ENCODE measurements around the gene PPIL1. TPM values are rescaled to one million over a fixed set of nuclear protein-coding genes. Genes with fewer than 3 reads are reported as not detected.

PPIL1 gene
- total RNA-seq, 1 experiment from 2014 or later: 64.2 TPM

DNA sequence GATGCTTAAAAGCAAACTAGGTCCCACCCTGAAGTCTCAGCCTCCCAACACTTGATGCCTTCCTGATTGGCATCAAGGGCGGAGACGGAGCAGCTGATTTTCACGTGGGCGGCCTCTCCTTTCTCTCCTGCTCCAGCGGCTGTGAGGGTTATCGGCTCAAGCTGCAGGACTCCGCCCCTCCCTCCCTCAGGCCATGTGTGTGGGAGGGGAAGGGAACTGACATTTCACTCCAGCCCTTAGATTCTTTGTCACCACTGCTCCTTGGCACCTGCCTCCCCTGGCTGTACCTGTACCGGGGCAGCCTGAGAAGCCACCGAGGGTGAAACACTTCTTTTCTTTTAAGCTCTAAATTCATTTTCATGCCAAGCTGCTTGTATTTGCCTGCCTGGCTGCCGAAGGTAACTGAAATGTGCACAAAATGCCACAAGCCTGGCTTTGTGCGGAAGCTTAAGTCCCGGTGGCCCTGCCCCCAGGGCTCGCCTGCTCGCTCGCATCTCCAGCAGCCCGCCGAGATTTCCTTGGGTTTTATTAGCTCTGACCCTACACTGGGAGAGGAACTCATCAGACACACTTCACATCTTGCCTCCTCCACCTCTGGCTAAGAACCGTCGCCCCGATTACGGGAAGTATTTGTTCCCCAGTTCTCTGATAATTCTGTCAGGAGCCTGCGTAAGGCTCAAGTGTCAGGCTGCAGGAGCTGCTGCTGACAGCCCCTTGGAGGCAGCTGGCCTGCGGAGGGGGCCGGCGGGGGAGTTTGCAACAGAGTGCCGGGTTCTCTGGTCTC is 25.8 kb downstream of the PPIL1 start:
- TF ChIP-seq, protein P1, sequence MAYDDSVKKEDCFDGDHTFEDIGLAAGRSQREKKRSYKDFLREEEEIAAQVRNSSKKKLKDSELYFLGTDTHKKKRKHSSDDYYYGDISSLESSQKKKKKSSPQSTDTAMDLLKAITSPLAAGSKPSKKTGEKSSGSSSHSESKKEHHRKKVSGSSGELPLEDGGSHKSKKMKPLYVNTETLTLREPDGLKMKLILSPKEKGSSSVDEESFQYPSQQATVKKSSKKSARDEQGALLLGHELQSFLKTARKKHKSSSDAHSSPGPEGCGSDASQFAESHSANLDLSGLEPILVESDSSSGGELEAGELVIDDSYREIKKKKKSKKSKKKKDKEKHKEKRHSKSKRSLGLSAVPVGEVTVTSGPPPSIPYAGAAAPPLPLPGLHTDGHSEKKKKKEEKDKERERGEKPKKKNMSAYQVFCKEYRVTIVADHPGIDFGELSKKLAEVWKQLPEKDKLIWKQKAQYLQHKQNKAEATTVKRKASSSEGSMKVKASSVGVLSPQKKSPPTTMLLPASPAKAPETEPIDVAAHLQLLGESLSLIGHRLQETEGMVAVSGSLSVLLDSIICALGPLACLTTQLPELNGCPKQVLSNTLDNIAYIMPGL (CRISPR knock-in tag; IDR thresholded peaks at IDR 0.05): 0 out of 2 replicates have a peak, but pooled peaks have one; percentile 7
- peak; percentile 44; the same call in 1 of the 2 replicates for TF ChIP-seq ETV6 (CRISPR knock-in tag; IDR thresholded peaks at IDR 0.05)
- TF ChIP-seq, protein P2, sequence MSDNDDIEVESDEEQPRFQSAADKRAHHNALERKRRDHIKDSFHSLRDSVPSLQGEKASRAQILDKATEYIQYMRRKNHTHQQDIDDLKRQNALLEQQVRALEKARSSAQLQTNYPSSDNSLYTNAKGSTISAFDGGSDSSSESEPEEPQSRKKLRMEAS (CRISPR knock-in tag; IDR thresholded peaks at IDR 0.05): peak; percentile 20; the same call in 1 of the 2 replicates
- TF ChIP-seq, protein P3, sequence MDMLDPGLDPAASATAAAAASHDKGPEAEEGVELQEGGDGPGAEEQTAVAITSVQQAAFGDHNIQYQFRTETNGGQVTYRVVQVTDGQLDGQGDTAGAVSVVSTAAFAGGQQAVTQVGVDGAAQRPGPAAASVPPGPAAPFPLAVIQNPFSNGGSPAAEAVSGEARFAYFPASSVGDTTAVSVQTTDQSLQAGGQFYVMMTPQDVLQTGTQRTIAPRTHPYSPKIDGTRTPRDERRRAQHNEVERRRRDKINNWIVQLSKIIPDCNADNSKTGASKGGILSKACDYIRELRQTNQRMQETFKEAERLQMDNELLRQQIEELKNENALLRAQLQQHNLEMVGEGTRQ (CRISPR knock-in tag; IDR thresholded peaks at IDR 0.05): no peak
- TF ChIP-seq FOXK1 (CRISPR knock-in tag; IDR thresholded peaks at IDR 0.05): peak; percentile 55; the same call in 1 of the 2 replicates
- TF ChIP-seq, protein P4, sequence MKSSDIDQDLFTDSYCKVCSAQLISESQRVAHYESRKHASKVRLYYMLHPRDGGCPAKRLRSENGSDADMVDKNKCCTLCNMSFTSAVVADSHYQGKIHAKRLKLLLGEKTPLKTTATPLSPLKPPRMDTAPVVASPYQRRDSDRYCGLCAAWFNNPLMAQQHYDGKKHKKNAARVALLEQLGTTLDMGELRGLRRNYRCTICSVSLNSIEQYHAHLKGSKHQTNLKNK (CRISPR knock-in tag; IDR thresholded peaks at IDR 0.05): no peak
- TF ChIP-seq, protein P5, sequence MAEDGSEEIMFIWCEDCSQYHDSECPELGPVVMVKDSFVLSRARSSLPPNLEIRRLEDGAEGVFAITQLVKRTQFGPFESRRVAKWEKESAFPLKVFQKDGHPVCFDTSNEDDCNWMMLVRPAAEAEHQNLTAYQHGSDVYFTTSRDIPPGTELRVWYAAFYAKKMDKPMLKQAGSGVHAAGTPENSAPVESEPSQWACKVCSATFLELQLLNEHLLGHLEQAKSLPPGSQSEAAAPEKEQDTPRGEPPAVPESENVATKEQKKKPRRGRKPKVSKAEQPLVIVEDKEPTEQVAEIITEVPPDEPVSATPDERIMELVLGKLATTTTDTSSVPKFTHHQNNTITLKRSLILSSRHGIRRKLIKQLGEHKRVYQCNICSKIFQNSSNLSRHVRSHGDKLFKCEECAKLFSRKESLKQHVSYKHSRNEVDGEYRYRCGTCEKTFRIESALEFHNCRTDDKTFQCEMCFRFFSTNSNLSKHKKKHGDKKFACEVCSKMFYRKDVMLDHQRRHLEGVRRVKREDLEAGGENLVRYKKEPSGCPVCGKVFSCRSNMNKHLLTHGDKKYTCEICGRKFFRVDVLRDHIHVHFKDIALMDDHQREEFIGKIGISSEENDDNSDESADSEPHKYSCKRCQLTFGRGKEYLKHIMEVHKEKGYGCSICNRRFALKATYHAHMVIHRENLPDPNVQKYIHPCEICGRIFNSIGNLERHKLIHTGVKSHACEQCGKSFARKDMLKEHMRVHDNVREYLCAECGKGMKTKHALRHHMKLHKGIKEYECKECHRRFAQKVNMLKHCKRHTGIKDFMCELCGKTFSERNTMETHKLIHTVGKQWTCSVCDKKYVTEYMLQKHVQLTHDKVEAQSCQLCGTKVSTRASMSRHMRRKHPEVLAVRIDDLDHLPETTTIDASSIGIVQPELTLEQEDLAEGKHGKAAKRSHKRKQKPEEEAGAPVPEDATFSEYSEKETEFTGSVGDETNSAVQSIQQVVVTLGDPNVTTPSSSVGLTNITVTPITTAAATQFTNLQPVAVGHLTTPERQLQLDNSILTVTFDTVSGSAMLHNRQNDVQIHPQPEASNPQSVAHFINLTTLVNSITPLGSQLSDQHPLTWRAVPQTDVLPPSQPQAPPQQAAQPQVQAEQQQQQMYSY (CRISPR knock-in tag; IDR thresholded peaks at IDR 0.05): peak; percentile 74
- peaks cover 5% of the 10 kb centered on the region for H3K36me3 Mint-ChIP-seq
- no peaks in the 10 kb centered on the region; the same call in none of the 2 replicates for H3K27me3 Mint-ChIP-seq (ENCODE audit: low read depth)
- ATAC-seq (peak; percentile 89), DNase-seq (ENCODE audit: low spot score) (peak; percentile 74)
- CTCF ChIA-PET: interaction anchor here (0.7 to 8.1 kb wide), 25 partner anchors 8 to 234 kb away, joined by 3 to 179 read pairs (median 4); partner anchors contain the start of genes C6orf89, CDKN1A and PPIL1
- H3K9me3 Mint-ChIP-seq: no peaks in the 10 kb centered on the region
- H3K4me3 Mint-ChIP-seq: peak overlapping the region; percentile 54
- peaks cover 38% of the 10 kb centered on the region for H3K4me1 Mint-ChIP-seq
- H3K27ac Mint-ChIP-seq: no peak overlapping the region
- POLR2A ChIA-PET: interaction anchor here (0.6 to 1.2 kb wide), 3 partner anchors 14 to 240 kb away, joined by 4 to 5 read pairs (median 4); no protein-coding TSS in a partner anchor

DNA sequence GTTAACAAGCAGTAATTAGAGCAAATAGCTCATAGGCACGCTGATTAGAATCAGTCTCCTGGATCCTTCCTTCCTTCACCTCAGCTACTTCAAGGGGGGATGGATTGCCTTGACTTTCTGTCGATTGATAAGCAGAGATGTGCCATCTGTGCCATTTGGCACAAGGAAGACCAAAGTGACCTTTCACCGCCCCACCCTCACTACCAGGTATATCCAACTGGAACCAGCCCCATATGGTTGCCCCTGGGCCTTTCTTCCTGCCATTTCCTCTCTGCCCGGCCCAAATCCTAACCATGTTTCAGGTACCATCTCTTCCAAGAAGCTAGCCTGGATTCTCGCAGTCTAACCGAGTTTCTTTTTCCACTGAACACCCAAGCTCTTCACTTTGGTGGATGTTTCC is 26.6 kb downstream of the PPIL1 start:
- ChIA-PET CTCF (interaction anchor here (1.0 to 8.1 kb wide), 9 partner anchors 7 to 170 kb away, joined by 3 to 179 read pairs (median 22); partner anchors contain the start of gene PPIL1), POLR2A (no interaction called here)
- ATAC-seq: no peak
- Mint-ChIP-seq H3K27me3 (ENCODE audit: low read depth) (peaks cover 3% of the 10 kb centered on the region), H3K4me3 (no peak overlapping the region), H3K4me1 (peaks cover 38% of the 10 kb centered on the region), H3K9me3 (no peaks in the 10 kb centered on the region), H3K36me3 (no peaks in the 10 kb centered on the region), H3K27ac (no peak overlapping the region)
- no peak for DNase-seq (ENCODE audit: low spot score)
- TF ChIP-seq SMAD4 (CRISPR knock-in tag; IDR thresholded peaks at IDR 0.05) (no peak), CREB1 (CRISPR knock-in tag; IDR thresholded peaks at IDR 0.05) (no peak), RELA (CRISPR knock-in tag; IDR thresholded peaks at IDR 0.05; ENCODE audit: borderline replicate concordance) (no peak)
- TF ChIP-seq, protein P6, sequence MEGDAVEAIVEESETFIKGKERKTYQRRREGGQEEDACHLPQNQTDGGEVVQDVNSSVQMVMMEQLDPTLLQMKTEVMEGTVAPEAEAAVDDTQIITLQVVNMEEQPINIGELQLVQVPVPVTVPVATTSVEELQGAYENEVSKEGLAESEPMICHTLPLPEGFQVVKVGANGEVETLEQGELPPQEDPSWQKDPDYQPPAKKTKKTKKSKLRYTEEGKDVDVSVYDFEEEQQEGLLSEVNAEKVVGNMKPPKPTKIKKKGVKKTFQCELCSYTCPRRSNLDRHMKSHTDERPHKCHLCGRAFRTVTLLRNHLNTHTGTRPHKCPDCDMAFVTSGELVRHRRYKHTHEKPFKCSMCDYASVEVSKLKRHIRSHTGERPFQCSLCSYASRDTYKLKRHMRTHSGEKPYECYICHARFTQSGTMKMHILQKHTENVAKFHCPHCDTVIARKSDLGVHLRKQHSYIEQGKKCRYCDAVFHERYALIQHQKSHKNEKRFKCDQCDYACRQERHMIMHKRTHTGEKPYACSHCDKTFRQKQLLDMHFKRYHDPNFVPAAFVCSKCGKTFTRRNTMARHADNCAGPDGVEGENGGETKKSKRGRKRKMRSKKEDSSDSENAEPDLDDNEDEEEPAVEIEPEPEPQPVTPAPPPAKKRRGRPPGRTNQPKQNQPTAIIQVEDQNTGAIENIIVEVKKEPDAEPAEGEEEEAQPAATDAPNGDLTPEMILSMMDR (IDR thresholded peaks at IDR 0.05): no peak
- TF ChIP-seq, protein P7, sequence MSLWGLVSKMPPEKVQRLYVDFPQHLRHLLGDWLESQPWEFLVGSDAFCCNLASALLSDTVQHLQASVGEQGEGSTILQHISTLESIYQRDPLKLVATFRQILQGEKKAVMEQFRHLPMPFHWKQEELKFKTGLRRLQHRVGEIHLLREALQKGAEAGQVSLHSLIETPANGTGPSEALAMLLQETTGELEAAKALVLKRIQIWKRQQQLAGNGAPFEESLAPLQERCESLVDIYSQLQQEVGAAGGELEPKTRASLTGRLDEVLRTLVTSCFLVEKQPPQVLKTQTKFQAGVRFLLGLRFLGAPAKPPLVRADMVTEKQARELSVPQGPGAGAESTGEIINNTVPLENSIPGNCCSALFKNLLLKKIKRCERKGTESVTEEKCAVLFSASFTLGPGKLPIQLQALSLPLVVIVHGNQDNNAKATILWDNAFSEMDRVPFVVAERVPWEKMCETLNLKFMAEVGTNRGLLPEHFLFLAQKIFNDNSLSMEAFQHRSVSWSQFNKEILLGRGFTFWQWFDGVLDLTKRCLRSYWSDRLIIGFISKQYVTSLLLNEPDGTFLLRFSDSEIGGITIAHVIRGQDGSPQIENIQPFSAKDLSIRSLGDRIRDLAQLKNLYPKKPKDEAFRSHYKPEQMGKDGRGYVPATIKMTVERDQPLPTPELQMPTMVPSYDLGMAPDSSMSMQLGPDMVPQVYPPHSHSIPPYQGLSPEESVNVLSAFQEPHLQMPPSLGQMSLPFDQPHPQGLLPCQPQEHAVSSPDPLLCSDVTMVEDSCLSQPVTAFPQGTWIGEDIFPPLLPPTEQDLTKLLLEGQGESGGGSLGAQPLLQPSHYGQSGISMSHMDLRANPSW (CRISPR knock-in tag; conservative IDR thresholded peaks at IDR 0.05; ENCODE audit: low read depth): no peak
- TF ChIP-seq, protein P8, sequence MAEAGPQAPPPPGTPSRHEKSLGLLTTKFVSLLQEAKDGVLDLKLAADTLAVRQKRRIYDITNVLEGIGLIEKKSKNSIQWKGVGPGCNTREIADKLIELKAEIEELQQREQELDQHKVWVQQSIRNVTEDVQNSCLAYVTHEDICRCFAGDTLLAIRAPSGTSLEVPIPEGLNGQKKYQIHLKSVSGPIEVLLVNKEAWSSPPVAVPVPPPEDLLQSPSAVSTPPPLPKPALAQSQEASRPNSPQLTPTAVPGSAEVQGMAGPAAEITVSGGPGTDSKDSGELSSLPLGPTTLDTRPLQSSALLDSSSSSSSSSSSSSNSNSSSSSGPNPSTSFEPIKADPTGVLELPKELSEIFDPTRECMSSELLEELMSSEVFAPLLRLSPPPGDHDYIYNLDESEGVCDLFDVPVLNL (CRISPR knock-in tag; IDR thresholded peaks at IDR 0.05; ENCODE audit: borderline replicate concordance, low read depth): no peak
- TF ChIP-seq, protein P9, sequence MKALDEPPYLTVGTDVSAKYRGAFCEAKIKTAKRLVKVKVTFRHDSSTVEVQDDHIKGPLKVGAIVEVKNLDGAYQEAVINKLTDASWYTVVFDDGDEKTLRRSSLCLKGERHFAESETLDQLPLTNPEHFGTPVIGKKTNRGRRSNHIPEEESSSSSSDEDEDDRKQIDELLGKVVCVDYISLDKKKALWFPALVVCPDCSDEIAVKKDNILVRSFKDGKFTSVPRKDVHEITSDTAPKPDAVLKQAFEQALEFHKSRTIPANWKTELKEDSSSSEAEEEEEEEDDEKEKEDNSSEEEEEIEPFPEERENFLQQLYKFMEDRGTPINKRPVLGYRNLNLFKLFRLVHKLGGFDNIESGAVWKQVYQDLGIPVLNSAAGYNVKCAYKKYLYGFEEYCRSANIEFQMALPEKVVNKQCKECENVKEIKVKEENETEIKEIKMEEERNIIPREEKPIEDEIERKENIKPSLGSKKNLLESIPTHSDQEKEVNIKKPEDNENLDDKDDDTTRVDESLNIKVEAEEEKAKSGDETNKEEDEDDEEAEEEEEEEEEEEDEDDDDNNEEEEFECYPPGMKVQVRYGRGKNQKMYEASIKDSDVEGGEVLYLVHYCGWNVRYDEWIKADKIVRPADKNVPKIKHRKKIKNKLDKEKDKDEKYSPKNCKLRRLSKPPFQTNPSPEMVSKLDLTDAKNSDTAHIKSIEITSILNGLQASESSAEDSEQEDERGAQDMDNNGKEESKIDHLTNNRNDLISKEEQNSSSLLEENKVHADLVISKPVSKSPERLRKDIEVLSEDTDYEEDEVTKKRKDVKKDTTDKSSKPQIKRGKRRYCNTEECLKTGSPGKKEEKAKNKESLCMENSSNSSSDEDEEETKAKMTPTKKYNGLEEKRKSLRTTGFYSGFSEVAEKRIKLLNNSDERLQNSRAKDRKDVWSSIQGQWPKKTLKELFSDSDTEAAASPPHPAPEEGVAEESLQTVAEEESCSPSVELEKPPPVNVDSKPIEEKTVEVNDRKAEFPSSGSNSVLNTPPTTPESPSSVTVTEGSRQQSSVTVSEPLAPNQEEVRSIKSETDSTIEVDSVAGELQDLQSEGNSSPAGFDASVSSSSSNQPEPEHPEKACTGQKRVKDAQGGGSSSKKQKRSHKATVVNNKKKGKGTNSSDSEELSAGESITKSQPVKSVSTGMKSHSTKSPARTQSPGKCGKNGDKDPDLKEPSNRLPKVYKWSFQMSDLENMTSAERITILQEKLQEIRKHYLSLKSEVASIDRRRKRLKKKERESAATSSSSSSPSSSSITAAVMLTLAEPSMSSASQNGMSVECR (CRISPR knock-in tag; IDR thresholded peaks at IDR 0.05; ENCODE audit: borderline replicate concordance): no peak
